C1 segment of cervical spinal cord (tissue), 14 donors: ENCODE data around the gene GNAO1.

Source experiments
- DNase-seq, 14 donors: peaks; one replicate each; lab custom pipeline; 2025; lab: John Stamatoyannopoulos, UW

Gene GNAO1

DNA sequence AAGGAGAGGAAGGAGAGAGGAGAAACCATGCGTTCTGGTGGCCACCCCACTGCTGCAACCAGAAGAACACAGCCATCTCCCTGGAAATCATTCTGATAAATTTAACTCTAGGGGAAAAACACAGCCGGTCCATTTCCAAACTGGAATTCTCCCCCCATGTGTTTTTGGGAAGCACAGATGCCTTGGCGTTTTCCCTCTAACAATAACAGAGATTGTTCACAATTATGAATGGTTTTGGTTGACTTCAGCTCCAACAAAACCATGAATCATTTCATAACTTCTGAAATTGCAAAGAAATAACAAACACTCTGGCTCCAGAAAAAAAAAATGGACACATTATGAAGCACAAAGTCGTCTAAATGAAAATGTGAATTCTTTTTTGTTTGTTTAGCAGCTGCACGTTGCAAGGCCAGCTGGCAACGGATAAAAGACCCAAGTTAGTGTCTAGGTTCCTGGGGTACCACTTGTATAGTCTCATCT lies 46.2 kb downstream of the GNAO1 start:
- no peak for DNase-seq

DNA sequence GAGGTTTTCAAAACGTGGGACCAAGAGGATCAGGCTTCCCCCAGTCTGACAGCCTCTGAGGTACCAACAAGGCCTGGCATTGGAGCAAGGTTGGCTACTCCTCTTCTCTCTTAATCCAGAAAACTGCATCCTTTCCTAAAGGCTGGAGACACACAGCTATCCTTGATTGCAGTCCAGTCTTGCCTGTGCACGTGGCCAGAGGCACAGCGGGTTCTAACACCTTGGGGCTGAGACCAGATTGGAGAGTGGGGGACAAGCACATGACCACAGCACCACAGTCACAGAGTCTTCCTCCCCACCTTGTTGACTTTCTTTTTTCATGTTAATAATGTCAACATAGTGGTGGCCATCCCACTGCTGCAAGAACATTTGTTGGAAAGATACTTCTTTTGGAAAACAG lies 46.9 kb downstream of the GNAO1 start:
- peak in 1 of 14 donors; percentile 55 for DNase-seq

DNA sequence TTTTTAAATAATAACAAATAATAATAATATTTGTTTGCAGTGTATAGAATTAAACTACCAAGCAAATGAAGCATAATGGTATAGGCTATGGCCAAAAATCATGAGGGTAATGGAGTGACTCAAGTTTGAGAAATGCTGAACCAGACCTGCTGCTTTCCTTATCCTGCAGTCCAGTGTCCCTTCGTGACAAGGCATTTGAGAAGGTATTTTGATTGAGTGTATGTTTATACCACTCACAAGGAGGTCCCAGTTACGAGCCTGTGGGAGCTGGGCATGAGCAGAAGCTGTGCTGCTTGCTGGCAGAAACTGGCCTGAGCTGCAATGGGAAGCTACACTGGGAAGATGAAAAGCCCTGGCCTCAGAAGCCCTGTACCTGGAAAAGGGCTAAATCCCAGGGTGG lies 50.3 kb downstream of the GNAO1 start:
- no peak for DNase-seq

DNA sequence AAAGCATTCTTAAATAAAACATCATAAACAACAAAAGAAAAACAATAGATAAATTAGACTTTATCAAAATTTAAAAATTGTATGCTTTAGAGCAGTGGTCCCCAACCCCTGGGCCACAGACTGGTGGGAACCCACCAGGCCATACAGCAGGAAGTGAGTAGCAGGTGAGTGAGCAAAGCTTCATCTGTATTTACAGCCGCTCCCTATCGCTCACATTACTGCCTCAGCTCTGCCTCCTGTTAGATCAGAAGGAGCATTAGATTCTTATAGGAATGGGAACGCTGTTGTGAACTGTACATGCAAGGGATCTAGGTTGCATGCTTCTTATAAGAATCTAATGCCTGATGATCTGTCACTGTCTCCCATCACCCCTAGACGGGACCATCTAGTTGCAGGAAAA lies 51.5 kb downstream of the GNAO1 start:
- no peak for DNase-seq

DNA sequence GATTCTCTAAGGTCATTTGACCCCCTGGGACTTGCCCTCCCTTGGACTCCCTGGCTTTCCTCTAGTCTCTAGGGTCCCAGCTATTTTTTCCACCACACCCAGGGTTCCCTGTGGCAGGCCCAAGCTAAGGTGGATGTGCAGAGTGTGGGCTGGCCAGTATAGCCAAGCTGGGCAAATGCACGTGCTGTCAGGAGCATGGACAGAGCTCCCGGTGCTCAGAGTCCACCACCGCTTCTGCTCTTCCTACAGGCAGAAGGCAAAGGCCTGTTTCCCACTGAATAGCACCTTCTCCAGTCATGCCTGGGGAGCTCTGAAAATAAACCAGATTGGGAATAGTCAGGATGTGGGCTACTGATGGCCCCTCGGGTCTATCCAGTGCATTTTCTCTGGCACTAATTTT lies 53.3 kb downstream of the GNAO1 start:
- no peak for DNase-seq

DNA sequence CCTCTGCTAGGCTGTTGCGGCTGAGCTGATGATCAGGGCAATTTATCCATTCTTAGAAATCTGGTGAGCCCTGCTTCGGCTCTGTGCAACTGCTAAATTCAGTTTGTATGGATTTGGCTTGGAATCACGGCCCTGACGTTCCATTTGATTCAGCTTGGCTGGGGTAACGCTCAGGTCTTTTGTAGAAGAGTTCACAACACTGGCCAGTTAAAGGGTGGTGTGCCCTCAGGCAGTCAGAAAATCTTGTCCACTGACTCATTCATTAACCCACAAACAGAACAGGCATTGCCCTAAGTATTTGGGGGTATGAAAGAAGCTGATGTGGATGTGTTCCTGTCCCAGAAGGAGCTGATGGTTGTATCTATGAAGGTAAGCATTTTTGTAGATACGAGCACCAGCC lies 53.9 kb downstream of the GNAO1 start:
- no peak for DNase-seq

DNA sequence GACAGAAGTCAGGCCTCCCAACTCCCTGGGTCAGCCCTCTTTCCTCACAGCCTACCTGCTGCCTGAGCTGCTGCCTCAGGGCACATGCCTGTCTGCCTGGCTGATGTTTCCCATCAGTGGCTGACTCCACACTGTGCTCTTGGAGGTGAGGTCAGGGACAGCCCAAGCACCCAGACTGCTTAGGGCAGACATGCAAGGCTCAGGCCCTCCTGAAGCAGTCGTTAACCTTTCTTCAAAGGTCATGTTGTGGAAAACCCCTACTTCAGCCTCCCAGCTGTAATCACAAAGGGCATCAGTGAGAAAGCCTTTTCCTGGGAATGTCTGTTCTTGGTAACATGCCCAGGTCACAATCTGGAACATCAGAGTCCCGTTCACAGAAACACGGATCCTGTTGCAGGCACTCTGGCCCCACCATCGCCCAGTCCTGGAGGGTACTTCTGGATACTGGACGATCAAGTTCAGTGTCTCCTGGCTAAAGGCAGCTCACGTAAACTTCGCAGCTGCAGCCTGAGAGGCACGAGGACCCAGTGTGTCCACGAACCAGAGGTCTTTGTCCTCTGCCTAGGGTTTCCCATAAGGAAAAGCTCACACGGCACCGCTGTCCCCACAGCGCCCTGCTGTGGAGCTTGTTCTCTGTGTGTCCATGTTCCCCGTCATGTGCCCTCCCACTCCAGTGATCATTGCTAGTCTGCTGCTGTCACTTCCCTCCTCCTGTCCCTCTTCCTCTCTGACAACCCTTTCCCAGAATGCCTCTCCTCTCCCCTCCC lies 54.9 kb downstream of the GNAO1 start:
- peak in 12 of 14 donors; percentile 31 to 85 (median 68) for DNase-seq

DNA sequence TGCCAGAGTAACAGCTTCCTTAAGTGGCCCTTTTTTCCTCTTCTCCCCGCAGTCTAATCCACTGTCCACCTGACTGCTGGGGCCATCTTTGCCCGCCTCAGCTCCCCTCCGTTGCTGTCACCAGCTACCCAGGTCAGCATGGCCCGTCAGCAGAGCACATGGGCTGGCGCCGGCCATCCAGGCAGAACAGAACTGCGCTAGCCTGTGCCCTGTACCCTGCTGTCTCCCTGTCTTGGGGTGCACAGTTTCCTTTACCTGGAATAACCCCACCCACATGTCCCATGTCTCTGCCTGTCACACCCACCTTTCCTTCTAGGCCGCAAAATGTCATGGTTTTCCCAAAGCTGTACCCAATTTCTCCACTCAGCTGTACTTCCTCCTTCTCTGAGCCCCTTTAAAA lies 55.7 kb downstream of the GNAO1 start:
- no peak for DNase-seq

DNA sequence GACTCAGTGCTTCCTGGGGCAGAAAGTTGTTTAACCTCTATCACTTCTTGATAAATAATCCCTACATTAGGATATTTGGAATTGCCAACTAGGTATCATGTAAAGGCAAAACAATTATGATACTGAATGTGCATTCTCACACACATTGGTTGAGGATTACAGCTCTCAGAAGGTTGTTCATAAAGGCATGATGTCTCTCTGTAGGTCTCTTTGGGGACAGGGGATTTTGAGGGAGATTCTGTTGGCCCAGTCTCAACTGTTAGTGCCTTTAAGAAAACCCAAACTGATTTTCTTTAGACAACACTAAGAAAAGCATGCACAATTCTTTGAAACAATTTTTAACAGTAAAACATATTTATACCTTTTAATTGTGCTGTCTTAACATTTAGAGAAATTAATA lies 56.5 kb downstream of the GNAO1 start:
- no peak for DNase-seq

DNA sequence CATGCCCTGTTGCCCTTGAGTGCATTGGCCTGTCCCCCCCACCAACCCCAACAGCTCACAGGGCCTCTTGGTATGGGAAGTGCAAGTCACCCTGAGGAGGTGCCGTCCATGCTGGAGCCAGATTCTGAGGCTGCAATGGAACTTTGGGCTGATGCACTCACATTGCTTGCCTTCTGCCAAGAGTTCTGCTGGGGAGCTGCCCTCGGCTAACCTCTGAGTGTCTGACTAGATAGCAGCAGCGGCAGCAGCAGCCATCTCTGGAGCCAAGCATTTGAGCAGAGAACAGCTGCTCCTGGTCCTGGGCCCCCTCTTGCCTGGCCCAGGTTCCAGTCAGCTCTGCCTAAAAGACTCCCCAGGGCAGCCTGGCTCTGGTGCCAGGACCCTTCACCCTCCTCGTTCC lies 61.5 kb downstream of the GNAO1 start:
- DNase-seq = no peak

DNA sequence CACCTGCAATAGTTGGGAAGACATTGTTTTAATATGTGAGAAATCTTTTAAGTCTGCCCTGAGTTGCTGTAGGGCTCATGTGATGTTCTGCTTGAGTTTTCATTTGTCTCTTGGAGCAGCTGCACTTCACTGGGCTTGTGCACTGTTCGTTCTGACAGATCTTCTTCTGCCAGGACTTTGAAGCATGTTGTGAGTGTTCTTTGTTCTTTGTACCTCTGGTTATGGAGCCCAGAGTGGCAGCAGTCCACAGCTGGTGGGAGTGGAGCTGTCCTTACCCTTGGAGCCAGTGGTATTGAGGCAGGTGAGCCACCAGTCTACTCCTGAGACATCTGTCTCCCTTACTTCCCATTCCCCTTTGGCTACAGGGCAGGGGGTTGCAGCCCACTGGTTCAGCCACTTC lies 64.6 kb downstream of the GNAO1 start:
- DNase-seq = no peak

DNA sequence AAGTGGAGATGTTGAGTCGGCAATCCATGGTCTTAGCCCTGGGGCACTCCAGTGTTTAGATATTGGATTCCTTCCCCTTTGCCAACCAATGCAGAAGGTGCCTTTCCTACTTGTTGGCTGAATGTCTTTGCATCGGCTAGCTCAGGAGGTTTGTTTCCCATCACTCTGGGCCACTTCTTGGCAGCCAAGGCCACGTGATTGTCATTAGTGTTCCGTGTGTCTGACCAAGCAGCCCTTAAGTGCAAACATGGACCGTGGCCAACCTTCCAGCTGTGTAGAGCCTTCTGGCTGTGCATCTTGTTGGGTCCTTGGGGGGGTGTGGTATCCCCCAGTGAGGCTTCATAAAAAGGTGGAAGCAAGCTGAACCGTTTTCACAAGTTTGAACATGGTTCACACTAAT lies 66.0 kb downstream of the GNAO1 start:
- DNase-seq = no peak

DNA sequence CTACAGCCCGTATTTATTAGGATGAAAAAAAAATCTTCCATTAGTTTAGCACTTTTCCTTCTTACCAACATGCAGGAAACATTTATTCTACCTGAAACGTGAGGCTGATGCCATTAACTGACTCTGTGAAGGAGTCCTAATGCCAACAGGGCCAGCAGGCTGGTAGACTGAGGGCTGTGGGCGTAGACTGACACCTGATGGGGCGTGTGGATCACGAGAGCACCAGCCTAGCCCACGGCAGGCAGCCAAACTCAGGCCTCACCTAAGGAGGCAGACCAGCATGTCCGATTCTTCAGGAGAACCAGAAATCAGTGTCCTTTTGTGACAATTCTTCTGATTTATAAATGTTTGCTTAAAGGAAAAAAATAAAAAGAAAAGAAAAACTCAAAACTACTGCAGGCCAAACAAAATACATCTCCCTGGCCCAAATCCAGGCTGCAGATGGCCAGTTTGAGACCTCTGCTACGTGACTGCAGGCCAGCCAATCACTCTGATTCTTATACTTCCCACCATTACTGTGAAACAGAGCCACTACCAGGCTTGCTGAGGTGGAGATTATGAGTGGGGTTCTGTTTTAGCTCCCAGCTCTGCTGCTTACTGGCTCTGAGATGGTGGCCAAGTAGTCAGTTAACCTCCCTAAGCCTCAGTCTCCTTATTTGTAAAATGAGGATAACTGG lies 66.5 kb downstream of the GNAO1 start:
- peak in 1 of 14 donors; percentile 48 for DNase-seq

DNA sequence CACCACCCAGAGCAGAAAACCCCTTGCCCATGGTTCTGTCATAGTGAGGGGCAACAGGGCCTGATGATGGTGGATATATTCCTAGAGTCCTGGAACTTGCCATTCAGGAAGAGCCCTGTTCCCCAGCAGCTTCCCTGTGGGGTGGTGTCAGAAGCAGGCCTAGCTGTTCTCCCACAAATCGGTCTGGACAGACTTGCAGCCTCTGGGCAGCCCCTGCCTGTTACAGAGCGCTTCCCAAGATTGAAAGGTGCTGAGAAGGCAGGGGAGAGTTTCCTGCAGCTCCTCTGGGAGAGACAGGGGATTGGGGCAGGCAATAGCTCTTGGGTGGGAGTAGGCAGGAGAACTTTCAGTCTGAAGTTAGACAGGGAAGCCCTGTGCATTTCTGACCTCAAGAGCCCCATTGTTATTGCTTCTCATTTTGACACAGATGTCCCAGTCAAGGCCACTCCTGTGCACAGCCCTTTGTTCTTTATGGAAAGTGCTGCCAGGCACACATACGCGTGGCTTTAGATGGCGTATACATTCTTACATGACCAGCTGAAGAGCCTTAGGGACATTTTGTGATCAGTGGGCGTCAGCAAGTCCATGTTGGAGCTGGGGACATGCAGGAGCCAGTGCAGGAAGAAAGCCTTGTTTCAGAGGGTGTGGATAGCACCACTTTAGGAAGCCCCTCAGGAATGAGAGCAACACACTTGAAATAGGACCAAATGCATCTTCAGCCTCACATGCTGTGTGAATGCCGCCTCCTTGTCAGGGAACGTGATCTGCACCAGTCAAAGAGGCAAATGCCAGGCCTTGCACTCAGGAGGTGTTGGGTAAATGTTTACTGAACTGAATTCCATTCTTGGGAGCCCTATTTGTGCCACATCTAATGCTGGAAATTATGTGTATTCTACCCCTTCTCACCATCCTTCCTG lies 67.5 kb downstream of the GNAO1 start:
- peak in 9 of 14 donors; percentile 42 to 77 (median 67) for DNase-seq

DNA sequence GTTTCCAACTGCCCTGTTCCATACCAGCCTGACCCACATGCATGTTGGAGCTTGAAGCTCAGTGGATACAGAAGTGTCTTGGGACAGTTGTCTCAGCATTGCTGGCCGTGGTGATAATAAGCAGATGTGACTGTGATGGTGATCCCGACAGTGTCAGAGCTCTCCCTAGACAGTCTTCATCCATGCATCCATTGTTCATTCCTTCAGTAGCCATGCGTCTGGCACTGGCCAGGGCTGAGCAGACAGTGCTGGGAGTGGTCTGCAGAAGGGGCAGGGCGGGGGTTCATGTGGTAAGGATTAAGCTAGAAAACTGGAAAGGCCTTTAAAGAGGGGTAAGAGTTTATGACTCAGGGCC lies 68.1 kb downstream of the GNAO1 start:
- peak in 1 of 14 donors; percentile 43 for DNase-seq

DNA sequence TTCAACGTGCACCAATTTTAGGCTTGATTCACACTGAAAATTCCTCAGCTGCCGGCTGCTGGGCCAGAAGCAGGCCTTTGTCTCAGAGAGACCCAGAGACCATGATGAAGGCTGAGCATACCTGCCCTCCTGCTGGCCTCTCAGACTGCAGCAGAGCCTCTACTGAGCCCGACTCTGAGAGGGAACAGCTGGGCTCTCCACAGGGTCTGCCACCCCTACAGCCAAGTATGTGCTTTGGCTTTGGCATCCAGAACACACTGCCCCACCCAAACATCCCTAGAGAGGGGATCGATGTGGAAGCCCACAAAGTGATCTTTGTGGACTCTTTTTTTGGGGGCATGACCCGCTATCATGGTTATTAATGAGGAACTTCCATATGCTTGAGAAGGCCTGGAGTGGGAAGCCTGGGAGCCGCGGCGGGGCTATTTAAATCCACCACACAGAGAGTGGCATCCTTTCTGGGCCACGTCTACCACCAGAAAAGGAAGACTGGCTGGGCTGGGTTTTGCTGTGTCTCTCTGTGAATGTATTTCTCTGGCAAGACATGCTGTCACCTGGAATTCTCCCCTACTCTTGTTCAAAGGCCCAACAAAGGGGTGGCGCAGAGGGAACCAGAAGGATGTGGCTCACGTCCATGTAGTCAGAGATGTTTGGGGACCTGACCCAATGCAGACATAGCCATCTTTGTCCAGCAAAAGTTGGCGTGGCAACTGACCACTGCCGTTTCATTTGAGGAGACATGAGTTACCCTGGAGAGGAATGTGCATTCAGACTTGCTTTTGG lies 69.3 kb downstream of the GNAO1 start:
- peak in 1 of 14 donors; percentile 38 for DNase-seq

DNA sequence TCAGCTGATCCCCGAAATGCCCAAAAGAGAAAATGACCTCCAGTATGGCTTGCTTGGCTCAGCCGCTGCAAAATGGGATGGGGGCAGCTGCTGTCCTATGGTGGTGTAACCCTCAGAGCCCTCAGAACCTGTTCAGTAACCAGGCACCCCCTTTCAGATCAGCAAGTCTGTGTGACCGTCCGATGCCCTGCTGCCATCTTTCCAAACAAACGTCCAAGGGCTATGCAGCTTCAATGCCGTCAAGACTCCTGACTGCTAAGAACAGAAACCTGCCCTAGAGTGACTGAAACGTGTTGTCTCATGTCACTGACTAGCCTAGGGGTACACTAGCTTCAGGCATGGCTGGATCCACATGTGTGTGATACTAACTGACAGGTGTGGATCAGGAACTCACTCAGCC lies 70.4 kb downstream of the GNAO1 start:
- DNase-seq = no peak

DNA sequence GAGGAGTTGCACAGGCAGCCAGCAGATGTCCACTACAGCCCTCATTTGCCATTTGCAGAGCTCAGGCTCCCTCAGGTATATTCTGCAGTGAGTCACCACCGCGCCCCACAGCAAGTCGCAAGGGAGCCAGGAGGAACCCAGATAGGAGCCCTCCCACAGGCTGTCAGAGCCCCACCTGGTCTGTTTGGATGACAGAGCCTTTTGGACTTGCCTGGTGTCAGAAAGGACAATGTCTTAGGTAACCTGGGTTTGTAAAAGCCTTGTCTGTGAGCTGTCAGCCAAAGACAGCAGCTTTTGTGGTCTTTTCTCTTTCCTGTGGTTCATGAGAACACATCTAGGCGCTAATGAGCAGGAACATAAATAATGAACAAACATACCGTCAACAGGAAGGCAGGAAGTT lies 70.9 kb downstream of the GNAO1 start:
- no peak for DNase-seq

DNA sequence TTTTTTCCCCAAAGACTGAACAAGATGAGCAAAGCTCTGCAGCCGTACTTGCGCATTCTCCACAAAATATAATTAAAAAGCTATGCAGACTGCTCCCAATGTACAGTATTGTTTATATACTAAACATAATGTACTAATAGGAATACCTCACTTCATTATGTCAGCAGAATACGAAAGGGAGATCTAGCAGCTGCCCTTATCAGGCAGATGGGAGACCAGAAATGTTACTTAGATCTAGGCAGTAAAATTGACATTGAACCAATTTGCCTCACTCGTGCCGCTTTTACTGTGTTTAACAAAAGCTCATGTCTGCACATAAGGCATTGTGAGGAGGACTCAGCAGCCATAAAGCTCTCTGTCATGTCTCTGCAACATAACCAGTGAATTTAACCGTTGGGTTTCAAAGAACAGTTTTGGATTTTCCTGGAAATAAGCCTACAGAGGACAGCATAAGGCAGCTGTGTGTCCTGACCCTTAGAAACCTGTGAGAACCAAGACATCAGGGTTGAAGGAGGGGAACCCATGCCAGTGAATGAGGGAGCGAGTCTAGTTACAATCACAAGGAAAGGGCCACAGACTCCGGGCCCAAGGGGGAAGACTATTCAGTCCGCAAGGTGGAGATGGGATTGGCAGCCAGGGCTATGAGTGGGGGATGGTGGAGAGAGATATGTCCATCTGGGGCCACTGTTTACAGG lies 71.4 kb downstream of the GNAO1 start:
- DNase-seq = no peak

DNA sequence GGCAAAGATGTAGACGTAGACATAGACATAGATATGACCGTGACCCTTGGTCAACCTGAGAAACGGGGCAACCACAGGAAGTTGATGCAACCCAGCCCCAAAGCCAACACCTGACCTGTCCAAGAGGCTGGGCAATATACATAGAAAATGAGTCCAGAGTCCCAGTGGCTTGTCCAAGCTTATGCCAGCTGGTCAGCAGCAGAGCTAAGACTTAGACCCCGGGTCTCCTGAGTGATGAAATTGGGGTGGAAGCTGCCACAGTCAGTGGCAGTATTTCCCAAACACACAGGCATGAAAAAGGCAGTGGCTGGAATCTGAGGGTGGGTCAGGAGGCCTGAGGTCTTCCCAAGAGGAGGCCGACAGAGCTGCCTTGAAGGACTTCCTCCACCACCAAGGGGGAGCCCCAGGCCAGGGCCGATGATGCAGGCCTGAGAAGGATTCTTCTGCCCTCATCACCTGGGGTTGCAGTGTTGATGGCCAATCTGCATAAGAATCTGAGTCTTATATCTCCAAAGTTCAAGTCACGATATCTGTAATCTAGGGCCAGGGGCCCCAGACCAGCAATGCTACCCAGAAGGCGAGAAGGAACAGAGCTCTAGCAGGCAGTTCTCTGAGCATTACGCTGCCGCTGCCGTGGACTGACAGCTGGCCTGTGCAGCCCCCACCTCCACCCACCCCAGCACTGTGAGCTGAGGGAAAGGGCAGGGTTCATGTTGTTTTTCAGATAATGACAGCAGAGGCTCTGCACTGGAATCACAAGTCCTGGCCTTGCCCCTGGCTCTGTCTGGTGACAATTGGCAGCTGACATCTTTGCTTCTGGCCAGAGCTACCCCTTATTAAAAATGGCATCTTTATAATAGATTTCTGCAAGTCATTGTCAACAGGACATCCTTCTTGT lies 72.7 kb downstream of the GNAO1 start:
- peak in 10 of 14 donors; percentile 39 to 67 (median 55) for DNase-seq
